ENCODE data around the gene GAGE10. TPM values are rescaled to one million over a fixed set of nuclear protein-coding genes. Genes with fewer than 3 reads are reported as not detected.
A peak's percentile ranks its signal among the peaks of the same experiment; 100 is the strongest.

The GAGE10 gene
- total RNA-seq, 1 experiment from 2014 or later, result not detected

DNA sequence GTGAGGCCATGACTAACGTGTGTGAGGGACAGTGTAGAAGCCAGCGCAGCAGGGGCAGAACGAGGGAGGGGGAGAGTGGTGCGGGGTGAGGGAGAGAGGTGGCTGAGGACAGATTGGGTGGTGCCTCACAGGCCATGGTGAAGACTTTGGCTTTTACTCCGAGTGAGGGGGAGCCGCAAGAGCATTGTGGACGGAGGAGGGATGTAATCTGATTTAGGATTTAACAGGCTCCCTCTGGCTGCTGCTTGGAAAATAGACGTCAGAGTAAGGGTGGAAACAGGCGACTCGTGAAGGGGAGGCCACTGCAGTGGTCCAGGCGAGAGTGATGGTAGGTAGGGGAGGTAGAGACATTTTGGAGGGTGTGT is 20.8 kb upstream of the GAGE10 start:
- no peaks in the 10 kb centered on the region for H3K36me3 Mint-ChIP-seq
- H3K27me3 Mint-ChIP-seq (ENCODE audit: low read depth), result no peaks in the 10 kb centered on the region
- H3K9me3 Mint-ChIP-seq, result no peaks in the 10 kb centered on the region
- H3K27ac Mint-ChIP-seq, result no peak overlapping the region; the same call in 1 of the 2 replicates
- ChIA-PET POLR2A (no interaction called here), CTCF (no interaction called here)
- H3K4me3 Mint-ChIP-seq, result no peak overlapping the region
- peak; percentile 86 for ATAC-seq
- peaks cover 10% of the 10 kb centered on the region for H3K4me1 Mint-ChIP-seq
- peak; percentile 17 for DNase-seq (ENCODE audit: low spot score)
- TF ChIP-seq ZNF219 (CRISPR knock-in tag; IDR thresholded peaks at IDR 0.05; ENCODE audit: borderline replicate concordance) (no peak), SP1 (CRISPR knock-in tag; conservative IDR thresholded peaks at IDR 0.05) (no peak), ZNF671 (CRISPR knock-in tag; IDR thresholded peaks at IDR 0.05) (no peak), ZNF232 (CRISPR knock-in tag; IDR thresholded peaks at IDR 0.05) (no peak), MXD4 (CRISPR knock-in tag; IDR thresholded peaks at IDR 0.05; ENCODE audit: borderline replicate concordance) (no peak), NFATC4 (CRISPR knock-in tag; IDR thresholded peaks at IDR 0.05) (no peak), TEAD1 (CRISPR knock-in tag; IDR thresholded peaks at IDR 0.05) (no peak), IRF2 (CRISPR knock-in tag; IDR thresholded peaks at IDR 0.05; ENCODE audit: borderline replicate concordance, low read depth) (no peak), GRHL2 (CRISPR knock-in tag; IDR thresholded peaks at IDR 0.05; ENCODE audit: insufficient replicate concordance, severe bottlenecking) (no peak), NFYB (CRISPR knock-in tag; conservative IDR thresholded peaks at IDR 0.05; ENCODE audit: low read depth) (no peak), GABPB1 (CRISPR knock-in tag; IDR thresholded peaks at IDR 0.05) (no peak), NR2C2 (CRISPR knock-in tag; IDR thresholded peaks at IDR 0.05) (no peak)
- TF ChIP-seq, protein P1, sequence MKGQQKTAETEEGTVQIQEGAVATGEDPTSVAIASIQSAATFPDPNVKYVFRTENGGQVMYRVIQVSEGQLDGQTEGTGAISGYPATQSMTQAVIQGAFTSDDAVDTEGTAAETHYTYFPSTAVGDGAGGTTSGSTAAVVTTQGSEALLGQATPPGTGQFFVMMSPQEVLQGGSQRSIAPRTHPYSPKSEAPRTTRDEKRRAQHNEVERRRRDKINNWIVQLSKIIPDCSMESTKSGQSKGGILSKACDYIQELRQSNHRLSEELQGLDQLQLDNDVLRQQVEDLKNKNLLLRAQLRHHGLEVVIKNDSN (CRISPR knock-in tag; IDR thresholded peaks at IDR 0.05), result no peak
- TF ChIP-seq, protein P2, sequence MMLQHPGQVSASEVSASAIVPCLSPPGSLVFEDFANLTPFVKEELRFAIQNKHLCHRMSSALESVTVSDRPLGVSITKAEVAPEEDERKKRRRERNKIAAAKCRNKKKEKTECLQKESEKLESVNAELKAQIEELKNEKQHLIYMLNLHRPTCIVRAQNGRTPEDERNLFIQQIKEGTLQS (CRISPR knock-in tag; conservative IDR thresholded peaks at IDR 0.05), result no peak
- TF ChIP-seq, protein P3, sequence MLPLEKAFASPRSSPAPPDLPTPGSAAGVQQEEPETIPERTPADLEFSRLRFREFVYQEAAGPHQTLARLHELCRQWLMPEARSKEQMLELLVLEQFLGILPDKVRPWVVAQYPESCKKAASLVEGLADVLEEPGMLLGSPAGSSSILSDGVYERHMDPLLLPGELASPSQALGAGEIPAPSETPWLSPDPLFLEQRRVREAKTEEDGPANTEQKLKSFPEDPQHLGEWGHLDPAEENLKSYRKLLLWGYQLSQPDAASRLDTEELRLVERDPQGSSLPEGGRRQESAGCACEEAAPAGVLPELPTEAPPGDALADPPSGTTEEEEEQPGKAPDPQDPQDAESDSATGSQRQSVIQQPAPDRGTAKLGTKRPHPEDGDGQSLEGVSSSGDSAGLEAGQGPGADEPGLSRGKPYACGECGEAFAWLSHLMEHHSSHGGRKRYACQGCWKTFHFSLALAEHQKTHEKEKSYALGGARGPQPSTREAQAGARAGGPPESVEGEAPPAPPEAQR (CRISPR knock-in tag; IDR thresholded peaks at IDR 0.05), result no peak
- TF ChIP-seq, protein P4, sequence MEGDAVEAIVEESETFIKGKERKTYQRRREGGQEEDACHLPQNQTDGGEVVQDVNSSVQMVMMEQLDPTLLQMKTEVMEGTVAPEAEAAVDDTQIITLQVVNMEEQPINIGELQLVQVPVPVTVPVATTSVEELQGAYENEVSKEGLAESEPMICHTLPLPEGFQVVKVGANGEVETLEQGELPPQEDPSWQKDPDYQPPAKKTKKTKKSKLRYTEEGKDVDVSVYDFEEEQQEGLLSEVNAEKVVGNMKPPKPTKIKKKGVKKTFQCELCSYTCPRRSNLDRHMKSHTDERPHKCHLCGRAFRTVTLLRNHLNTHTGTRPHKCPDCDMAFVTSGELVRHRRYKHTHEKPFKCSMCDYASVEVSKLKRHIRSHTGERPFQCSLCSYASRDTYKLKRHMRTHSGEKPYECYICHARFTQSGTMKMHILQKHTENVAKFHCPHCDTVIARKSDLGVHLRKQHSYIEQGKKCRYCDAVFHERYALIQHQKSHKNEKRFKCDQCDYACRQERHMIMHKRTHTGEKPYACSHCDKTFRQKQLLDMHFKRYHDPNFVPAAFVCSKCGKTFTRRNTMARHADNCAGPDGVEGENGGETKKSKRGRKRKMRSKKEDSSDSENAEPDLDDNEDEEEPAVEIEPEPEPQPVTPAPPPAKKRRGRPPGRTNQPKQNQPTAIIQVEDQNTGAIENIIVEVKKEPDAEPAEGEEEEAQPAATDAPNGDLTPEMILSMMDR (IDR thresholded peaks at IDR 0.05), result no peak
- TF ChIP-seq, protein P5, sequence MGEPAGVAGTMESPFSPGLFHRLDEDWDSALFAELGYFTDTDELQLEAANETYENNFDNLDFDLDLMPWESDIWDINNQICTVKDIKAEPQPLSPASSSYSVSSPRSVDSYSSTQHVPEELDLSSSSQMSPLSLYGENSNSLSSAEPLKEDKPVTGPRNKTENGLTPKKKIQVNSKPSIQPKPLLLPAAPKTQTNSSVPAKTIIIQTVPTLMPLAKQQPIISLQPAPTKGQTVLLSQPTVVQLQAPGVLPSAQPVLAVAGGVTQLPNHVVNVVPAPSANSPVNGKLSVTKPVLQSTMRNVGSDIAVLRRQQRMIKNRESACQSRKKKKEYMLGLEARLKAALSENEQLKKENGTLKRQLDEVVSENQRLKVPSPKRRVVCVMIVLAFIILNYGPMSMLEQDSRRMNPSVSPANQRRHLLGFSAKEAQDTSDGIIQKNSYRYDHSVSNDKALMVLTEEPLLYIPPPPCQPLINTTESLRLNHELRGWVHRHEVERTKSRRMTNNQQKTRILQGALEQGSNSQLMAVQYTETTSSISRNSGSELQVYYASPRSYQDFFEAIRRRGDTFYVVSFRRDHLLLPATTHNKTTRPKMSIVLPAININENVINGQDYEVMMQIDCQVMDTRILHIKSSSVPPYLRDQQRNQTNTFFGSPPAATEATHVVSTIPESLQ (CRISPR knock-in tag; IDR thresholded peaks at IDR 0.05), result no peak
- TF ChIP-seq, protein P6, sequence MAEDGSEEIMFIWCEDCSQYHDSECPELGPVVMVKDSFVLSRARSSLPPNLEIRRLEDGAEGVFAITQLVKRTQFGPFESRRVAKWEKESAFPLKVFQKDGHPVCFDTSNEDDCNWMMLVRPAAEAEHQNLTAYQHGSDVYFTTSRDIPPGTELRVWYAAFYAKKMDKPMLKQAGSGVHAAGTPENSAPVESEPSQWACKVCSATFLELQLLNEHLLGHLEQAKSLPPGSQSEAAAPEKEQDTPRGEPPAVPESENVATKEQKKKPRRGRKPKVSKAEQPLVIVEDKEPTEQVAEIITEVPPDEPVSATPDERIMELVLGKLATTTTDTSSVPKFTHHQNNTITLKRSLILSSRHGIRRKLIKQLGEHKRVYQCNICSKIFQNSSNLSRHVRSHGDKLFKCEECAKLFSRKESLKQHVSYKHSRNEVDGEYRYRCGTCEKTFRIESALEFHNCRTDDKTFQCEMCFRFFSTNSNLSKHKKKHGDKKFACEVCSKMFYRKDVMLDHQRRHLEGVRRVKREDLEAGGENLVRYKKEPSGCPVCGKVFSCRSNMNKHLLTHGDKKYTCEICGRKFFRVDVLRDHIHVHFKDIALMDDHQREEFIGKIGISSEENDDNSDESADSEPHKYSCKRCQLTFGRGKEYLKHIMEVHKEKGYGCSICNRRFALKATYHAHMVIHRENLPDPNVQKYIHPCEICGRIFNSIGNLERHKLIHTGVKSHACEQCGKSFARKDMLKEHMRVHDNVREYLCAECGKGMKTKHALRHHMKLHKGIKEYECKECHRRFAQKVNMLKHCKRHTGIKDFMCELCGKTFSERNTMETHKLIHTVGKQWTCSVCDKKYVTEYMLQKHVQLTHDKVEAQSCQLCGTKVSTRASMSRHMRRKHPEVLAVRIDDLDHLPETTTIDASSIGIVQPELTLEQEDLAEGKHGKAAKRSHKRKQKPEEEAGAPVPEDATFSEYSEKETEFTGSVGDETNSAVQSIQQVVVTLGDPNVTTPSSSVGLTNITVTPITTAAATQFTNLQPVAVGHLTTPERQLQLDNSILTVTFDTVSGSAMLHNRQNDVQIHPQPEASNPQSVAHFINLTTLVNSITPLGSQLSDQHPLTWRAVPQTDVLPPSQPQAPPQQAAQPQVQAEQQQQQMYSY (CRISPR knock-in tag; IDR thresholded peaks at IDR 0.05), result no peak
- TF ChIP-seq, protein P7, sequence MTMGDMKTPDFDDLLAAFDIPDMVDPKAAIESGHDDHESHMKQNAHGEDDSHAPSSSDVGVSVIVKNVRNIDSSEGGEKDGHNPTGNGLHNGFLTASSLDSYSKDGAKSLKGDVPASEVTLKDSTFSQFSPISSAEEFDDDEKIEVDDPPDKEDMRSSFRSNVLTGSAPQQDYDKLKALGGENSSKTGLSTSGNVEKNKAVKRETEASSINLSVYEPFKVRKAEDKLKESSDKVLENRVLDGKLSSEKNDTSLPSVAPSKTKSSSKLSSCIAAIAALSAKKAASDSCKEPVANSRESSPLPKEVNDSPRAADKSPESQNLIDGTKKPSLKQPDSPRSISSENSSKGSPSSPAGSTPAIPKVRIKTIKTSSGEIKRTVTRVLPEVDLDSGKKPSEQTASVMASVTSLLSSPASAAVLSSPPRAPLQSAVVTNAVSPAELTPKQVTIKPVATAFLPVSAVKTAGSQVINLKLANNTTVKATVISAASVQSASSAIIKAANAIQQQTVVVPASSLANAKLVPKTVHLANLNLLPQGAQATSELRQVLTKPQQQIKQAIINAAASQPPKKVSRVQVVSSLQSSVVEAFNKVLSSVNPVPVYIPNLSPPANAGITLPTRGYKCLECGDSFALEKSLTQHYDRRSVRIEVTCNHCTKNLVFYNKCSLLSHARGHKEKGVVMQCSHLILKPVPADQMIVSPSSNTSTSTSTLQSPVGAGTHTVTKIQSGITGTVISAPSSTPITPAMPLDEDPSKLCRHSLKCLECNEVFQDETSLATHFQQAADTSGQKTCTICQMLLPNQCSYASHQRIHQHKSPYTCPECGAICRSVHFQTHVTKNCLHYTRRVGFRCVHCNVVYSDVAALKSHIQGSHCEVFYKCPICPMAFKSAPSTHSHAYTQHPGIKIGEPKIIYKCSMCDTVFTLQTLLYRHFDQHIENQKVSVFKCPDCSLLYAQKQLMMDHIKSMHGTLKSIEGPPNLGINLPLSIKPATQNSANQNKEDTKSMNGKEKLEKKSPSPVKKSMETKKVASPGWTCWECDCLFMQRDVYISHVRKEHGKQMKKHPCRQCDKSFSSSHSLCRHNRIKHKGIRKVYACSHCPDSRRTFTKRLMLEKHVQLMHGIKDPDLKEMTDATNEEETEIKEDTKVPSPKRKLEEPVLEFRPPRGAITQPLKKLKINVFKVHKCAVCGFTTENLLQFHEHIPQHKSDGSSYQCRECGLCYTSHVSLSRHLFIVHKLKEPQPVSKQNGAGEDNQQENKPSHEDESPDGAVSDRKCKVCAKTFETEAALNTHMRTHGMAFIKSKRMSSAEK (CRISPR knock-in tag; IDR thresholded peaks at IDR 0.05; ENCODE audit: borderline replicate concordance), result no peak
